Breast epithelium (tissue), 4 donors: Measurements from ENCODE around the gene GULP1. TPM values are rescaled to one million over a fixed set of nuclear protein-coding genes. Genes with fewer than 3 reads are reported as not detected.

ENCODE experiments used
- DNase-seq, 2 donors: peaks; one replicate each; pipeline ENCODE4 v3.0.0-alpha.2; 2019; ENCODE audit warnings: low spot score in 2 of 2
- H3K27ac ChIP-seq, 2 donors: fragments of 200-600 bp; sonication (generic) in 1 of 2; one replicate each; pipeline ENCODE4 v1.5.1; 2016 to 2019; ENCODE audit warnings: mild to moderate bottlenecking in 1 of 2
- H3K27me3 ChIP-seq, 2 donors: fragments of 200-600 bp; sonication (generic) in 1 of 2; one replicate each; pipeline versions ENCODE4 v1.5.1 to v1.6.0; 2017 to 2019; ENCODE audit warnings: control low read depth in 1 of 2, mild to moderate bottlenecking in 1 of 2
- H3K36me3 ChIP-seq: fragments of 200-600 bp; one replicate; pipeline ENCODE4 v1.5.1; 2019
- H3K4me1 ChIP-seq, 2 donors: fragments of 200-600 bp; sonication (generic); one replicate each; pipeline ENCODE4 v1.5.1; 2016 to 2019; ENCODE audit warnings: control low read depth in 1 of 2
- H3K4me3 ChIP-seq, 3 donors: fragments of 200-600 bp; sonication (generic); 1 replicate in 2 of 3; 2 replicates in 1 of 3; pipeline ENCODE4 v1.5.1; 2016 to 2019; ENCODE audit warnings: mild to moderate bottlenecking in 3 of 3, moderate library complexity in 2 of 3
- H3K9me3 ChIP-seq, 2 donors: fragments of 200-600 bp; sonication (generic) in 1 of 2; one replicate each; pipeline ENCODE4 v1.5.1; 2016 to 2019; ENCODE audit warnings: control low read depth in 1 of 2
- POLR2A ChIP-seq: fragments of 450-650 bp; IDR thresholded peaks from one replicate; pipeline ENCODE4 v1.6.1; 2016; ENCODE audit warnings: antibody characterized with exemption, mild to moderate bottlenecking, moderate library complexity
- POLR2AphosphoS5 ChIP-seq, 3 donors: sonication (generic); formaldehyde crosslinking; IDR thresholded peaks; one replicate each; pipeline ENCODE4 v1.6.1; 2017; ENCODE audit warnings: antibody characterized with exemption in 3 of 3
- intact Hi-C: fragments of 100-400 bp; cut with DNase I; formaldehyde crosslinking; loops from one replicate; pipeline ENCODE4 v1.15.1; 2023; ENCODE audit warnings: low total_unique reads
- total RNA-seq, 3 donors: library from RNA; depleted of rRNA; stranded (reverse); fragments of >200 nt; gene quantifications; one replicate each; pipeline ENCODE4 v1.1.0, GENCODE V29; 2016
- TF ChIP-seq, protein P1 (sequence below), 3 donors: fragments of 450-650 bp; IDR thresholded peaks; one replicate each; pipeline ENCODE4 v1.5.1; 2016 to 2017; ENCODE audit warnings: antibody characterized with exemption in 3 of 3, mild to moderate bottlenecking in 3 of 3, moderate library complexity in 3 of 3

GULP1 gene
- total RNA-seq, 3 donors from 2014 or later: 16.5 to 47.9 (median 43.8) TPM

DNA sequence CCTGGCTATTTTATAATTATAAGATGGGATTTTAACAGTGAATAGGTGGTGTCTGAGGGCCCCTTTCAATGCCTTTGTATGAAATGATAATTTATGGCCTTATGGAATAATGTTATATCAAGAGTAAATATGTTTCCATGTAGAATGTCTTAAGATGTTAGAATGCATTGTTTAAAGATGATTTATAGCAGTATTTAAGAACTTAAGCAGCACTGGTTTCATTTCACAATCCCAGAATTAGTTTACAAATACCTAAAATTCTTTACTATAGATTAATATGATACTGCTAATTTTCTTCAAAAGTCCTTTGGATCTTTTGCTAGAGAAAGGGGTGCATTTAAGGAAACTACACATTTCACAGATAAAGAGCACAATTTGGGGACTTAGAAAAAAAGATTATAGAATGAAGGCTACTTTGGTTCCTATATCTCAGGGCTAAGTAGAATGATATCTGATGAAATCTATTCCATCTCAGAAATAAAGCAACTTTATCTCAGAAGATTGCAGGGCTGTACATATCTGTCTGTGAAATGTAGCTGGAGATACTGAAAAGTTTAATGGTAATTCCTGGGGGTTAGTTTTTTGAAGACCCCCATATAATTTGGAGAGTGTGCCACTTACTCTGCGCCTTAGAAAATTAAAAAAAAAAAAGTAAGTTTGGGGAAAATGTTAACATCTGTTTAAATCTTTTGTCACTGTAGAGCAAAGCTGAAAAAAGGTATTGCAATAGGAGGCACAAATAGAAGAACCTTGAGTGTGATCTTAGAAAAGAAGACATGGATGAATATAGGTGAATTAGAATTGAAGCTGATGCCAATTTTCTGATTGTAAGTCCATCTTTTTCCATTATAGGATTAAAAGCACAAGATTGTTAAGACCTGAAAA, 123.4 kb downstream of the GULP1 start:
- TF ChIP-seq, protein P1, sequence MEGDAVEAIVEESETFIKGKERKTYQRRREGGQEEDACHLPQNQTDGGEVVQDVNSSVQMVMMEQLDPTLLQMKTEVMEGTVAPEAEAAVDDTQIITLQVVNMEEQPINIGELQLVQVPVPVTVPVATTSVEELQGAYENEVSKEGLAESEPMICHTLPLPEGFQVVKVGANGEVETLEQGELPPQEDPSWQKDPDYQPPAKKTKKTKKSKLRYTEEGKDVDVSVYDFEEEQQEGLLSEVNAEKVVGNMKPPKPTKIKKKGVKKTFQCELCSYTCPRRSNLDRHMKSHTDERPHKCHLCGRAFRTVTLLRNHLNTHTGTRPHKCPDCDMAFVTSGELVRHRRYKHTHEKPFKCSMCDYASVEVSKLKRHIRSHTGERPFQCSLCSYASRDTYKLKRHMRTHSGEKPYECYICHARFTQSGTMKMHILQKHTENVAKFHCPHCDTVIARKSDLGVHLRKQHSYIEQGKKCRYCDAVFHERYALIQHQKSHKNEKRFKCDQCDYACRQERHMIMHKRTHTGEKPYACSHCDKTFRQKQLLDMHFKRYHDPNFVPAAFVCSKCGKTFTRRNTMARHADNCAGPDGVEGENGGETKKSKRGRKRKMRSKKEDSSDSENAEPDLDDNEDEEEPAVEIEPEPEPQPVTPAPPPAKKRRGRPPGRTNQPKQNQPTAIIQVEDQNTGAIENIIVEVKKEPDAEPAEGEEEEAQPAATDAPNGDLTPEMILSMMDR (IDR thresholded peaks at IDR 0.05): no peak
- TF ChIP-seq POLR2AphosphoS5 (IDR thresholded peaks at IDR 0.05): no peak
- TF ChIP-seq POLR2A: no peak
- H3K9me3 ChIP-seq: peaks cover 11 to 14% of the 10 kb centered on the region in 2 donors
- intact Hi-C loops: no loop called here

DNA sequence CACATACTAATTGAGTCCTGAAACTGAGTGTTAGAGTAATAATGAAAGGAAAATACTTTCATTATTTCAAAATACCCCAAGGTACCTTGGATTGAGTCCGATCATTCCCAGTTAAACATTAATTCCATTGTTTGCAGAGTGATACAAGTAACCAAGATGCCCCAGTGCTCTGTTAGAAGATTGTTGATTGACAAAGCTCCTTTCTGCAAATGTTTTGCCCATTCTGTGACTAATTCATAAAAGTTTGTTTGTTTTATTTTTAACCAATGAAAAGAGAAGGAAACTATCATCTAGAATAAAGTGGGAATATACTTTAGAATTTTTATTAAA, 124.0 kb downstream of the GULP1 start:
- no peaks in the 10 kb centered on the region for H3K36me3 ChIP-seq
- peaks cover 11 to 20% of the 10 kb centered on the region in 2 donors for H3K9me3 ChIP-seq
- intact Hi-C loops: no loop called here

More for the DNA sequence above, 123.4 kb downstream of the GULP1 start:
- H3K4me3 ChIP-seq: no peak overlapping the region
- H3K4me1 ChIP-seq: no peaks in the 10 kb centered on the region
- DNase-seq: no peak
- H3K27ac ChIP-seq: no peak overlapping the region
- no peaks in the 10 kb centered on the region for H3K36me3 ChIP-seq
- no peaks in the 10 kb centered on the region for H3K27me3 ChIP-seq

DNA sequence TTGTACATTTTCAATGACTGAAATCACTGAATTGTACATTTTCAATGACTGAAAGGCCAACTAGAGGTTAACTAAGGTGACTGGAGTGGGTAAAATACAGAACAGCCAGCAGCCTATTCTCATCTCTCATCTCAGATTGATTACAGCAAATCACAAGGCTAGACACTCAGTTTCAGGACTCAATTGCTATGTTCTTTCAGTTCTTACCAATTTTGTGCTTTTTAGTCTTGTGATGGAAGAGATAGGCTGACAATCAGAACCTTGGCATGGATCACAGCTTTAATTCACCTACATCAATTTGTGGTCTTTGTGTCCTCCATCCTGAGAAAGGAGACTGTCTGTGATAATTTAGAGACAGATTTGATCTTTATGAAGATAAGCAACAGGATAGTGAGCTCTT, 124.7 kb downstream of the GULP1 start:
- H3K27me3 ChIP-seq: no peaks in the 10 kb centered on the region
- intact Hi-C loops: no loop called here
- no peak overlapping the region for H3K27ac ChIP-seq
- no peaks in the 10 kb centered on the region for H3K4me1 ChIP-seq
- no peak for DNase-seq
- TF ChIP-seq POLR2AphosphoS5 (IDR thresholded peaks at IDR 0.05): no peak
- TF ChIP-seq POLR2A: no peak
- TF ChIP-seq, protein P1 (IDR thresholded peaks at IDR 0.05): no peak
- peaks cover 11 to 21% of the 10 kb centered on the region in 2 donors for H3K9me3 ChIP-seq
- H3K4me3 ChIP-seq: no peak overlapping the region
- no peaks in the 10 kb centered on the region for H3K36me3 ChIP-seq

More for the DNA sequence above, 124.0 kb downstream of the GULP1 start:
- Histone ChIP-seq H3K4me1 (no peaks in the 10 kb centered on the region), H3K4me3 (no peak overlapping the region), H3K27me3 (no peaks in the 10 kb centered on the region), H3K27ac (no peak overlapping the region)
- no peak for DNase-seq
- TF ChIP-seq, protein P1 (IDR thresholded peaks at IDR 0.05): no peak
- no peak for TF ChIP-seq POLR2AphosphoS5 (IDR thresholded peaks at IDR 0.05)
- TF ChIP-seq POLR2A: no peak

DNA sequence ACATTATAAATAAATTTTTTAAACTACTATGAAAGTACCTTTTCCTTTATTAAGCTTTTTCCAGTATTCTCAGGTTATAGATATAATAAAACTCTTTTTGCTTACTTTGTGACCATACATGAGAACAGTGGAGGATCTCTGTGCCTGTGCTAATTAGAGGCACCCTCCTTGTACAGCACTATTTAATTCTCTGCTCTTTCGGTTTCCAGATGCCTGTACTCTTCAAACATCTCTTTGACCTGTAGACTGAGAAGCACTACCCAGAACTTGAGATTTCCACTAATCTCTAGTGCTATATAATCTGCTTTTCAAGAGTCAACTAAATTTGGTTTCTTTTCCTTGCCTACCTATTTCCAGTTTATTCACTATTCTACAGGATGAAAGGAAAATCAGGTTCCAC, 131.1 kb downstream of the GULP1 start:
- Histone ChIP-seq H3K4me3 (no peak overlapping the region), H3K9me3 (peaks cover 0 to 8% of the 10 kb centered on the region in 2 donors), H3K36me3 (no peaks in the 10 kb centered on the region), H3K27ac (no peak overlapping the region), H3K4me1 (no peaks in the 10 kb centered on the region), H3K27me3 (no peaks in the 10 kb centered on the region)
- no peak for DNase-seq
- intact Hi-C loops: no loop called here
- TF ChIP-seq POLR2A (no peak), POLR2AphosphoS5 (IDR thresholded peaks at IDR 0.05) (no peak)
- TF ChIP-seq, protein P1 (IDR thresholded peaks at IDR 0.05): no peak

DNA sequence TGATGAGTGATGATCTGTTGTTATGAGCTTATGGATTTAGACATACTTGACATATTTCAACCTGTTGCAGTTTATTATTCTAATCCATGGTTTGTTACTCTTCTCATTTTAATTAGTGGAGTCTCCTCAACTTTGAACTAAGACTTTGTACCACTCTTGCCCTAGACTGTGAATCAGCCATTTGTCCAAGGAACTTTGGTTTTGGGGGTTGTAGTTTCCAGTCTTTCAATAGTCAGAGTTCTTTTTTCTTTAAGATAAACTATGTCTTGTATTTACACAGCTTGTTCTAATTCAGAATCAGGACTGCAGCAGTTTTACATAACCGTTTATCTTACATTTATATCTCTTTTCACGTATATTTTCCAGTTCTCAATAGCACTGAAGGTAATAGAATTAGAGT, 133.6 kb downstream of the GULP1 start:
- H3K9me3 ChIP-seq: peaks cover 0 to 5% of the 10 kb centered on the region in 2 donors
- H3K36me3 ChIP-seq: no peaks in the 10 kb centered on the region
- H3K27ac ChIP-seq: no peak overlapping the region
- TF ChIP-seq POLR2AphosphoS5 (IDR thresholded peaks at IDR 0.05) (no peak), POLR2A (no peak)
- TF ChIP-seq, protein P1 (IDR thresholded peaks at IDR 0.05): no peak
- no peaks in the 10 kb centered on the region for H3K27me3 ChIP-seq
- no peak for DNase-seq
- intact Hi-C loops: no loop called here
- no peaks in the 10 kb centered on the region for H3K4me1 ChIP-seq
- H3K4me3 ChIP-seq: no peak overlapping the region
